GM12878 (cell line): ENCODE data around the gene ABHD2. TPM values are rescaled to one million over a fixed set of nuclear protein-coding genes. Genes with fewer than 3 reads are reported as not detected.

Experiments used
- ATAC-seq: fragments of 200-7000 bp; cut with Tn5 transposase; 3 replicates; pipeline ENCODE4 v1.9.1; 2020; ENCODE audit warnings: mild to moderate bottlenecking, moderate library complexity
- BruUV-seq: library from RNA; stranded (reverse); fragments of 400-500 nt; replicated peaks from 2 replicates; lab custom pipeline; 2021; lab: Mats Ljungman, UMichigan
- CTCF ChIA-PET: fragments of 300-600 bp; sonication (Branson Sonifier 250); formaldehyde crosslinking; extraction: SDS; loops from one replicate; lab custom pipeline; 2021; ENCODE audit warnings: inconsistent platforms; lab: Yijun Ruan, JAX
- POLR2A ChIA-PET: fragments of 350-600 bp; formaldehyde crosslinking; extraction: SDS; loops from one replicate; lab custom pipeline; 2021; ENCODE audit warnings: inconsistent platforms; lab: Charles Lee
- RAD21 ChIA-PET: fragments of 300-600 bp; sonication (Branson Sonifier 250); formaldehyde crosslinking; loops from one replicate; lab custom pipeline; 2023; ENCODE audit warnings: antibody characterized with exemption; ENCODE audit not compliant: unreplicated experiment; lab: Charles Lee
- SMC1A ChIA-PET: fragments of 300-600 bp; sonication (Branson Sonifier 250); formaldehyde crosslinking; loops from one replicate; lab custom pipeline; 2023; ENCODE audit not compliant: unreplicated experiment, uncharacterized antibody; lab: Charles Lee
- DNase-seq: peaks from one replicate; pipeline ENCODE4 v3.0.0-alpha.2; 2011; ENCODE audit warnings: low read depth, low spot score
- FAIRE-seq: peaks from 3 replicates; lab custom pipeline; 2011; peaks lifted over from hg19 to GRCh38; lab: Jason Lieb, UNC
- H2AFZ ChIP-seq: 2 replicates; pipeline ENCODE4 v1.6.0; 2011; ENCODE audit warnings: low read depth, low read length, control low read depth; ENCODE audit not compliant: control insufficient read depth
- H3K27ac ChIP-seq: 2 replicates; pipeline ENCODE4 v1.5.1; 2011; ENCODE audit warnings: control low read depth; ENCODE audit not compliant: control insufficient read depth, insufficient read depth
- H3K27me3 ChIP-seq, 2 experiments: replicated peaks in 1 of 2; 2 replicates each; pipeline versions ENCODE4 v1.6.0 to v1.6.1; 2011; ENCODE audit warnings: low read length in 1 of 2; ENCODE audit not compliant: control insufficient read depth in 2 of 2, insufficient read depth in 2 of 2
- H3K36me3 ChIP-seq, 2 experiments: 2 replicates each; pipeline ENCODE4 v1.5.1; 2011; ENCODE audit warnings: low read length in 1 of 2; ENCODE audit not compliant: control insufficient read depth in 2 of 2, insufficient read depth in 2 of 2
- H3K4me1 ChIP-seq: 2 replicates; pipeline ENCODE4 v1.6.1; 2011; ENCODE audit warnings: mild to moderate bottlenecking, low read length, moderate library complexity, mixed read lengths; ENCODE audit not compliant: control insufficient read depth, insufficient read depth
- H3K4me2 ChIP-seq: 2 replicates; pipeline ENCODE4 v1.6.0; 2011; ENCODE audit warnings: control low read depth; ENCODE audit not compliant: control insufficient read depth, insufficient read depth
- H3K4me3 ChIP-seq: fragments of 200-600 bp; sonication (generic); 2 replicates; pipeline ENCODE4 v1.5.1; 2016
- H3K79me2 ChIP-seq: 2 replicates; pipeline ENCODE4 v1.6.0; 2011; ENCODE audit warnings: low read length; ENCODE audit not compliant: control insufficient read depth, insufficient read depth
- H3K9ac ChIP-seq: 2 replicates; pipeline ENCODE4 v1.8.0; 2011; ENCODE audit warnings: low read length, control low read depth, mixed read lengths; ENCODE audit not compliant: control insufficient read depth, insufficient read depth
- H3K9me3 ChIP-seq: replicated peaks from 3 replicates; pipeline ENCODE4 v1.5.1; 2011; ENCODE audit warnings: mild to moderate bottlenecking, low read length; ENCODE audit not compliant: control insufficient read depth, insufficient read depth
- H4K20me1 ChIP-seq: 2 replicates; pipeline ENCODE4 v1.6.0; 2011; ENCODE audit not compliant: control insufficient read depth, insufficient read depth
- CBFB ChIP-seq: IDR thresholded peaks from 2 replicates; pipeline ENCODE4 v1.6.1; 2016; ENCODE audit warnings: antibody characterized with exemption, low read depth
- CHD1 ChIP-seq: IDR thresholded peaks from 2 replicates; pipeline ENCODE4 v1.6.1; 2012; ENCODE audit warnings: low read depth, low read length, improper control_type of control experiment
- MTA2 ChIP-seq: fragments of 450-650 bp; IDR thresholded peaks from 2 replicates; pipeline ENCODE4 v1.6.1; 2016; ENCODE audit warnings: low read depth, mild to moderate bottlenecking, moderate library complexity
- NKRF ChIP-seq: fragments of 450-650 bp; conservative IDR thresholded peaks from 2 replicates; pipeline ENCODE4 v1.6.1; 2017; ENCODE audit warnings: mild to moderate bottlenecking, moderate library complexity
- RAD51 ChIP-seq: fragments of 450-650 bp; IDR thresholded peaks from 2 replicates; pipeline ENCODE4 v1.6.1; 2016; ENCODE audit warnings: moderate library complexity, mild to moderate bottlenecking, inconsistent platforms
- SIX5 ChIP-seq: IDR thresholded peaks from 2 replicates; pipeline ENCODE4 v1.6.1; 2011; ENCODE audit warnings: mild to moderate bottlenecking, low read depth, low read length, moderate library complexity; ENCODE audit not compliant: severe bottlenecking
- SP1 ChIP-seq: IDR thresholded peaks from one replicate; pipeline ENCODE4 v1.6.1; 2011; ENCODE audit warnings: low read depth, low read length
- SREBF2 ChIP-seq: IDR thresholded peaks from 2 replicates; pipeline ENCODE4 v1.6.1; 2012; ENCODE audit warnings: mild to moderate bottlenecking, low read length
- WGBS: methylation state at CpG from one replicate; pipeline ENCODE4 v1.1.6; 2016; ENCODE audit warnings: low lambda C conversion rate; ENCODE audit not compliant: insufficient replicate concordance, insufficient coverage; ENCODE audit errors: missing lambda C conversion rate; 5-methylcytosine and 5-hydroxymethylcytosine counted together
- in situ Hi-C: fragments of 300-500 bp; cut with MboI; formaldehyde crosslinking; loops from 9 replicates; pipeline ENCODE4 v1.14.3; 2018; ENCODE audit warnings: mixed read lengths
- intact Hi-C: fragments of 100-400 bp; cut with micrococcal nuclease; formaldehyde crosslinking; loops from one replicate; pipeline ENCODE4 v1.14.2; 2022; ENCODE audit not compliant: unreplicated experiment
- polyA plus RNA-seq, 11 experiments: library from polyadenylated mRNA; depleted of rRNA in 4 of 11; unstranded in 6 of 11; stranded (reverse) in 5 of 11; fragments of >200 nt; fragmentation: Nextera tagmentation in 4 of 11; fragmentation: Illumina TruSeq in 1 of 11; extraction: Ambion mirVana in 4 of 11; extraction: Trizol in 1 of 11; gene quantifications; 1 replicate in 1 of 11; 2 replicates in 10 of 11; pipeline versions ENCODE4 v1.2.1 to v1.2.3, GENCODE V29; 2011 to 2016; ENCODE audit warnings: inconsistent platforms in 2 of 11, missing spikeins in 2 of 11, low read depth in 1 of 11
- total RNA-seq, 4 experiments: library from RNA; depleted of rRNA in 3 of 4; stranded (reverse); fragments of >200 nt in 3 of 4; fragmentation: Illumina TruSeq in 1 of 4; extraction: Trizol in 1 of 4; gene quantifications; 2 replicates each; pipeline versions ENCODE4 v1.2.1 to v1.2.3, GENCODE V29; 2013 to 2021

Gene ABHD2
- total and polyA plus RNA-seq, 10 of the 15 experiments (the other 5 are each of a cell fraction or from before 2014, with no cell fraction given), result 1.2 to 33.6 (median 20.4) TPM

DNA sequence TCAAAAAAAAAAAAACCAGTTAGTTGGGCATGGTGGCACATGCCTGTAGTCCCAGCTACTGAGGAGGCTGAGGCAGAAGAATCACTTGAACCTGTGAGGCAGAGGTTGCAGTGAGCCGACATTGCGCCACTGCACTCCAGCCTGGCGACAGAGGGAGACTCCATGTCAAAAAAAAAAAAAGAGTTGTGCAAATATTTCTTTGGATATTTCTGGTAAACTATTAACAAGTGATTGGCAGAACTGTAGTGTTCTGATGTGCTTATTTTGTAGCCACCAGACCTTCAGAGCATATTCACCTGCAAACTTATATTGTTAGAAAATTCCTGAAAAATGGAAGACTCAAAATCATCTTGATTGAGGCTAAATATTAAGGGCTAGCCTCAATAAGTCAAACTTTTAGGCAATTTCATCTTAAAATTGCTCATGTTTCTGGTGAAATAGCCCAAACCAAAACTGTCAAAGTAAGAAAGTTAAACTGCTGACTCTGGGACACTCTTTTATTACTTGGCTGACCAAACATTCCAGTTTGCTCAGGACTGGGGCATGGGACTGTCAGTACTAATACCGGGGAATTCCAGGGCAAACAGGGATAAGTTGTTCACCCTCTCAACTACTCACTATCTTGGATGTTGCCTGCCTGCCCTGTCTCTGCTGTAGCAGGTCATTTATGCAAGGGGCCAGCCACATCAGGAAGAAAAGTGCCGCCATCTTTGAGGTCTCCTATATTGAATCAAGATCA is 37.0 kb downstream of the ABHD2 start:
- DNase-seq, result no peak
- CTCF ChIA-PET, result interaction anchor here (0.6 to 8.4 kb wide), 3 partner anchors 11 to 65 kb away, joined by 3 to 147 read pairs (median 3); partner anchors contain the start of gene ABHD2

More for the DNA sequence above, 37.0 kb downstream of the ABHD2 start:
- in situ Hi-C loops, result loop anchor here (5.0 kb wide), 1 partner anchor 68 kb away; no protein-coding TSS in a partner anchor
- Histone ChIP-seq H3K9ac (no peak overlapping the region), H3K27ac (no peak overlapping the region), H3K4me1 (no peaks in the 10 kb centered on the region), H2AFZ (no peak overlapping the region), H3K79me2 (no peaks in the 10 kb centered on the region), H4K20me1 (no peaks in the 10 kb centered on the region), H3K36me3 (peaks cover 1 to 9% of the 10 kb centered on the region in 2 experiments; a peak in 3 of 4 replicates), H3K4me2 (no peak overlapping the region), H3K4me3 (no peak overlapping the region), H3K27me3 (no peaks in the 10 kb centered on the region), H3K9me3 (no peaks in the 10 kb centered on the region)
- WGBS, result 100% methylated on average over 5 of the region's 5 CpGs
- intact Hi-C loops, result no loop called here
- ATAC-seq (no peak), FAIRE-seq (no peak)
- RAD21 ChIA-PET, result interaction anchor here (5.8 kb wide), 1 partner anchor 66 kb away, joined by 105 read pairs; no protein-coding TSS in a partner anchor
- BruUV-seq, result no TSS peak
- TF ChIP-seq NKRF (no peak), MTA2 (no peak), CBFB (no peak), CHD1 (no peak), SP1 (no peak), SREBF2 (no peak), RAD51 (no peak), SIX5 (no peak)
- POLR2A ChIA-PET, result interaction anchor here (0.6 kb wide), 1 partner anchor 21 kb away, joined by 5 read pairs; no protein-coding TSS in a partner anchor
- SMC1A ChIA-PET, result interaction anchor here (10.2 kb wide), 1 partner anchor 12 kb away, joined by 72 read pairs; no protein-coding TSS in a partner anchor
